Measurements from ENCODE around the gene FBXO31.
A peak's percentile ranks its signal among the peaks of the same experiment; 100 is the strongest.

The FBXO31 gene

GRCh38 chr16:87383505-87384161, at the start of gene FBXO31:
Gene FBXO31 (minus strand): TSS chr16:87383776. CDS start chr16:87383744, 32 bp downstream.
- DNase-seq (ENCODE audit: low read depth in 2 of 2) = peak; percentile 85 to 88

- no peak for DNase-seq (ENCODE audit: low read depth in 2 of 2)
Measured at GRCh38 chr16:87432330-87432915, 48.8 kb upstream of the FBXO31 start.

- DNase-seq (ENCODE audit: low read depth in 2 of 2) = no peak
Measured at GRCh38 chr16:87431926-87432325, 48.4 kb upstream of the FBXO31 start.

GRCh38 chr16:87426423-87427215, 43.0 kb upstream of the FBXO31 start:
- no peak for DNase-seq (ENCODE audit: low read depth in 2 of 2)

GRCh38 chr16:87425941-87426340, 42.4 kb upstream of the FBXO31 start:
- no peak for DNase-seq (ENCODE audit: low read depth in 2 of 2)

- no peak for DNase-seq (ENCODE audit: low read depth in 2 of 2)
Measured at GRCh38 chr16:87424266-87424665, 40.7 kb upstream of the FBXO31 start.

- no peak for DNase-seq (ENCODE audit: low read depth in 2 of 2)
Measured at GRCh38 chr16:87423429-87423828, 39.9 kb upstream of the FBXO31 start.

- no peak for DNase-seq (ENCODE audit: low read depth in 2 of 2)
Measured at GRCh38 chr16:87422106-87422505, 38.5 kb upstream of the FBXO31 start.

GRCh38 chr16:87421003-87421912, 37.7 kb upstream of the FBXO31 start:
- DNase-seq (ENCODE audit: low read depth in 2 of 2) = no peak

- no peak for DNase-seq (ENCODE audit: low read depth in 2 of 2)
Measured at GRCh38 chr16:87420026-87421002, 36.7 kb upstream of the FBXO31 start.

GRCh38 chr16:87418644-87419043, 35.1 kb upstream of the FBXO31 start:
- no peak for DNase-seq (ENCODE audit: low read depth in 2 of 2)

GRCh38 chr16:87418216-87418615, 34.6 kb upstream of the FBXO31 start:
- no peak for DNase-seq (ENCODE audit: low read depth in 2 of 2)

GRCh38 chr16:87417528-87417910, 33.9 kb upstream of the FBXO31 start:
- DNase-seq (ENCODE audit: low read depth in 2 of 2) = no peak

- no peak for DNase-seq (ENCODE audit: low read depth in 2 of 2)
Measured at GRCh38 chr16:87416826-87417527, 33.4 kb upstream of the FBXO31 start.

- DNase-seq (ENCODE audit: low read depth in 2 of 2) = no peak
Measured at GRCh38 chr16:87415441-87415840, 31.9 kb upstream of the FBXO31 start.

GRCh38 chr16:87414251-87414680, 30.7 kb upstream of the FBXO31 start:
- no peak for DNase-seq (ENCODE audit: low read depth in 2 of 2)

- no peak for DNase-seq (ENCODE audit: low read depth in 2 of 2)
Measured at GRCh38 chr16:87412996-87413421, 29.4 kb upstream of the FBXO31 start.

GRCh38 chr16:87412371-87412995, 28.9 kb upstream of the FBXO31 start:
- no peak for DNase-seq (ENCODE audit: low read depth in 2 of 2)

Data from stimulated activated CD8-positive, alpha-beta memory T cell treated with anti-CD3 and anti-CD28 coated beads, Interleukin-2, amount 100 ng/mL, for 48 hours (primary cell).